Esophagus squamous epithelium (tissue), 5 donors: Measurements from ENCODE around the gene PLIN5. TPM values are rescaled to one million over a fixed set of nuclear protein-coding genes. Genes with fewer than 3 reads are reported as not detected.

ENCODE experiments used
- DNase-seq: peaks from one replicate; lab custom pipeline; 2025; lab: John Stamatoyannopoulos, UW
- H3K27ac ChIP-seq, 4 donors: fragments of 200-600 bp; sonication (generic); one replicate each; pipeline ENCODE4 v1.5.1; 2016 to 2019; ENCODE audit warnings: mild to moderate bottlenecking in 1 of 4
- H3K27me3 ChIP-seq, 4 donors: fragments of 200-600 bp; sonication (generic); 1 replicate in 3 of 4; 2 replicates in 1 of 4; pipeline versions ENCODE4 v1.5.1 to v1.6.0; 2017 to 2021; ENCODE audit warnings: antibody characterized with exemption in 1 of 4
- H3K36me3 ChIP-seq, 3 donors: fragments of 200-600 bp; sonication (generic); one replicate each; pipeline ENCODE4 v1.5.1; 2016 to 2019
- H3K4me1 ChIP-seq, 3 donors: fragments of 200-600 bp; sonication (generic); one replicate each; pipeline ENCODE4 v1.5.1; 2017 to 2019
- H3K4me3 ChIP-seq, 4 donors: fragments of 200-600 bp; sonication (generic); 1 replicate in 3 of 4; 2 replicates in 1 of 4; pipeline ENCODE4 v1.5.1; 2016 to 2019; ENCODE audit warnings: mild to moderate bottlenecking in 2 of 4, moderate library complexity in 1 of 4
- H3K9me3 ChIP-seq, 3 donors: fragments of 200-600 bp; sonication (generic); one replicate each; pipeline ENCODE4 v1.5.1; 2016 to 2019
- POLR2A ChIP-seq, 4 donors: fragments of 450-650 bp; IDR thresholded peaks; one replicate each; pipeline ENCODE4 v1.6.1; 2017; ENCODE audit warnings: antibody characterized with exemption in 4 of 4, mild to moderate bottlenecking in 4 of 4, moderate library complexity in 3 of 4
- WGBS, 2 donors: methylation state at CpG; one replicate each; pipeline ENCODE4 v1.1.5; 2018; 5-methylcytosine and 5-hydroxymethylcytosine counted together
- intact Hi-C: fragments of 100-400 bp; cut with DNase I; formaldehyde crosslinking; loops from one replicate; pipeline ENCODE4 v1.15.0; 2022
- total RNA-seq, 4 donors: library from RNA; depleted of rRNA; stranded (reverse); fragments of >200 nt; gene quantifications; one replicate each; pipeline ENCODE4 v1.1.0, GENCODE V29; 2016
- TF ChIP-seq, protein P1 (sequence below), 6 experiments: fragments of 450-650 bp in 4 of 6; fragments of 200-600 bp in 2 of 6; sonication (generic) in 2 of 6; IDR thresholded peaks; one replicate each; pipeline ENCODE4 v1.5.1; 2016 to 2019; ENCODE audit warnings: antibody characterized with exemption in 6 of 6, mild to moderate bottlenecking in 4 of 6, moderate library complexity in 4 of 6
- donor health status: DM: yes; HTN: yes; CAD: no.

The PLIN5 gene
- total RNA-seq, 4 donors from 2014 or later, result 1.9 to 12.9 (median 5.2) TPM

DNA sequence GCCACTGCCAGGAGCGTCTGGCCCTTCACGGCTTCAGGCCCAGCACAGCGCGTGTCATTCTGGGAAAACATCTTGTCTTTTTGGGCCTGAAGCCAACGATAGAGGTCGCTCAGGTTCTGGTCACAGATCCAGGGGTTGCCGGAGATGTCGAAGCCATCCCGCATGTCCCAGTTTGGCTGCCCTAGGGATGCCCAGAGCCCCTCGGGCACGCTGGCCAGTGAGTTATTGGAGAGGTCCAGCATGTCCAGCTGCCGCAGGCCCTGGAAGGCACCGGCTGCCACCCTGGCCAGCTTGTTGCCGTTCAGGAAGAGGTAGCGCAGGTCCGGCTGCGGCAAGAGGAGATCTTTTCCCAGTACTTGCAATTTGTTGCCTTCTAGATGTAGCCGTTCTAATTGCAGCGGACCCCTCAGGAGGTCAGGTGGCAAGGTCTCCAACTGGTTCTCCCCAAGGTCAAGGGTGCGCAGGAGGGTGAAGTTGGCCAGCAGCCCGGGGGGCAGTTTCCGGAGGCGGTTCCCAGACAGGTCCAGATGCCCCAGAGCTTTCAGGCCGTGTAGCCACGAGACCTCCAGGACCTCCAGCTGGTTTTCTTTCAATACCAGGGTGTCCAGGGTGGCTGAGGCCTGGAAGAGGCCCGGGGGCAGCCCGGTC, 3.1 kb upstream of the PLIN5 start:
- peak overlapping the region in 1 of 4 donors; percentile 18 for H3K4me3 ChIP-seq
- H3K36me3 ChIP-seq, result no peaks in the 10 kb centered on the region
- 84 to 86% methylated on average over 5 to 9 of the region's 27 CpGs for WGBS, 2 donors
- H3K27ac ChIP-seq, result no peak overlapping the region
- peaks cover 14 to 59% (median 24%) of the 10 kb centered on the region in 3 donors for H3K4me1 ChIP-seq
- no peak for DNase-seq
- peaks cover 0 to 47% (median 0%) of the 10 kb centered on the region in 4 donors for H3K27me3 ChIP-seq
- H3K9me3 ChIP-seq, result no peaks in the 10 kb centered on the region
- intact Hi-C loops, result no loop called here
- no peak for TF ChIP-seq POLR2A (IDR thresholded peaks at IDR 0.05)
- TF ChIP-seq, protein P1, sequence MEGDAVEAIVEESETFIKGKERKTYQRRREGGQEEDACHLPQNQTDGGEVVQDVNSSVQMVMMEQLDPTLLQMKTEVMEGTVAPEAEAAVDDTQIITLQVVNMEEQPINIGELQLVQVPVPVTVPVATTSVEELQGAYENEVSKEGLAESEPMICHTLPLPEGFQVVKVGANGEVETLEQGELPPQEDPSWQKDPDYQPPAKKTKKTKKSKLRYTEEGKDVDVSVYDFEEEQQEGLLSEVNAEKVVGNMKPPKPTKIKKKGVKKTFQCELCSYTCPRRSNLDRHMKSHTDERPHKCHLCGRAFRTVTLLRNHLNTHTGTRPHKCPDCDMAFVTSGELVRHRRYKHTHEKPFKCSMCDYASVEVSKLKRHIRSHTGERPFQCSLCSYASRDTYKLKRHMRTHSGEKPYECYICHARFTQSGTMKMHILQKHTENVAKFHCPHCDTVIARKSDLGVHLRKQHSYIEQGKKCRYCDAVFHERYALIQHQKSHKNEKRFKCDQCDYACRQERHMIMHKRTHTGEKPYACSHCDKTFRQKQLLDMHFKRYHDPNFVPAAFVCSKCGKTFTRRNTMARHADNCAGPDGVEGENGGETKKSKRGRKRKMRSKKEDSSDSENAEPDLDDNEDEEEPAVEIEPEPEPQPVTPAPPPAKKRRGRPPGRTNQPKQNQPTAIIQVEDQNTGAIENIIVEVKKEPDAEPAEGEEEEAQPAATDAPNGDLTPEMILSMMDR (IDR thresholded peaks at IDR 0.05), result no peak

DNA sequence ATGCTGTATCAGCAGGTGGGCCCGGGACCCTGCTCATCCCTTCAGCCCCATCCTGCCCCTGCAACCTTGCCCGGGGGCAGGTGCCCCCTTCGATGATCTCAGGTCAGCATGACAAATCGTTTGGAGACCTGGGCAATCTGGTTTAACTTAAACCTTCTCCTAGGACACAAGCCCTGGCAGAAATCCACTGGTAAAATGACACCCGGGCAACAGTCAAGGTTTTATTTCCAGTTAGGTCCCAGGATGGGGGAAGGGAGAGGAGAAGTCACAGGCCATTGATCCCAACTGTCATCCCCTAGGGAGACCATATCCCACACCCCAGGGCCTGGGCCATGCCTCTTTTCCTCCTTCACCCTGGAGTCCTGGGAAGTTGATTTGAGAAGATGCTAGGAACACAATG, 1.8 kb upstream of the PLIN5 start:
- DNase-seq, result no peak
- H3K27me3 ChIP-seq, result peaks cover 0 to 47% (median 0%) of the 10 kb centered on the region in 4 donors
- TF ChIP-seq, protein P1 (IDR thresholded peaks at IDR 0.05), result no peak
- no peak for TF ChIP-seq POLR2A (IDR thresholded peaks at IDR 0.05)
- no peak overlapping the region for H3K27ac ChIP-seq
- intact Hi-C loops, result no loop called here
- no peaks in the 10 kb centered on the region for H3K36me3 ChIP-seq
- 20 to 56% methylated on average over 1 to 2 of the region's 5 CpGs for WGBS, 2 donors
- H3K9me3 ChIP-seq, result no peaks in the 10 kb centered on the region
- H3K4me1 ChIP-seq, result peaks cover 14 to 54% (median 24%) of the 10 kb centered on the region in 3 donors
- no peak overlapping the region for H3K4me3 ChIP-seq

DNA sequence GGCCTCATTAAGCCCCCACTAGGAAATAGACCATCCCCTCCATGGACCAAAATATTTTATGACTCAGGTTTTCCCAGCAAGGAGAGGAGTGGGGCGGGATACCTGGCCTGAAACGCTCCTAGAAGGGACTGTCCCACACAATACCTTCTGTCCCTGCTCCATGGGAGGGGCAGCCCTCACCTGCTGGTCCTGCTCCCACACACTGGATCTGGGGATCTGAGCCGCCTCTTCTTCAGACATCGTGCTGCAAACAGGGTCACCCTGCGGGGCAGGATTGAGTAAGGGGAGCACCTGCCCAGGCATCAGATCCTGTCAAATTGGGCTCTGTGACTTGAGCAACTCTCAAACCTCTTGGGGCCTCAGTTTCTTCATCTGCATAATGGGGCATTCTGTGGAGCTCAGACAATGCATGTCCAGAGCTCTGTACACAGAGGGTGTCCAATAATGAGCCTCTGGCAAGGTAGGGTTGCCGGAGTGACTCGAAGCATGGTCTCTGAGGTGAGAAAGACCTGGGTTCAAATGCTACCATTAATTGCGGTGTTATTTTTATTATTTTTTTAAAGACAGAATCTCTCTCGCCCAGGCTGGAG, 1.1 kb downstream of the PLIN5 start:
- no peak overlapping the region for H3K27ac ChIP-seq
- TF ChIP-seq POLR2A (IDR thresholded peaks at IDR 0.05), result no peak
- TF ChIP-seq, protein P1 (IDR thresholded peaks at IDR 0.05), result no peak
- H3K4me3 ChIP-seq, result no peak overlapping the region
- no peak for DNase-seq
- H3K4me1 ChIP-seq, result peaks cover 8 to 33% (median 17%) of the 10 kb centered on the region in 3 donors
- 79 to 81% methylated on average over 6 of the region's 9 CpGs for WGBS, 2 donors
- H3K9me3 ChIP-seq, result no peaks in the 10 kb centered on the region
- intact Hi-C loops, result no loop called here
- no peaks in the 10 kb centered on the region for H3K36me3 ChIP-seq
- H3K27me3 ChIP-seq, result peaks cover 0 to 31% (median 0%) of the 10 kb centered on the region in 4 donors

DNA sequence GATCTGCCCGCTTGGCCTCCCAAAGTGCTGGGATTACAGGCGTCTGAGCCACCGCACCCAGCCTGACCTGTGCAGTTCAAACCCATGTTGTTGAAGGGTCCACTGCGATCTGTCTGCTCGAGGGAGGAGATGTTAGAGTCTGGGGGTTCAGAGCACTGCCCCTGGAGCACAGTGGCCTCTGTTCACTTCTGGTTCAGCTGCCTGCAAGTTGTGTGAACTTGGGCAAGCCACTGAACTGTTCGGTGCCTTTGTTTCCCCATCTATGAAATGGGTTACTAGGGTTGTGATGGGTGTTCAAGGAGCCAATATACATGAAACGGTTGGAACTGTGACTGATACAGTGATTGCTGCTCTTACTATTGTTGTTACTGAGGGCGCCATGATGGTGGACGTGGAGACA, 1.7 kb downstream of the PLIN5 start:
- DNase-seq, result no peak
- H3K4me1 ChIP-seq, result peaks cover 8 to 28% (median 16%) of the 10 kb centered on the region in 3 donors
- TF ChIP-seq, protein P1 (IDR thresholded peaks at IDR 0.05), result no peak
- no peak for TF ChIP-seq POLR2A (IDR thresholded peaks at IDR 0.05)
- H3K36me3 ChIP-seq, result no peaks in the 10 kb centered on the region
- intact Hi-C loops, result no loop called here
- H3K4me3 ChIP-seq, result no peak overlapping the region
- H3K27ac ChIP-seq, result no peak overlapping the region
- peaks cover 0 to 26% (median 0%) of the 10 kb centered on the region in 4 donors for H3K27me3 ChIP-seq
- H3K9me3 ChIP-seq, result no peaks in the 10 kb centered on the region
- WGBS, 2 donors, result 59 to 64% methylated on average over 4 to 8 of the region's 9 CpGs

DNA sequence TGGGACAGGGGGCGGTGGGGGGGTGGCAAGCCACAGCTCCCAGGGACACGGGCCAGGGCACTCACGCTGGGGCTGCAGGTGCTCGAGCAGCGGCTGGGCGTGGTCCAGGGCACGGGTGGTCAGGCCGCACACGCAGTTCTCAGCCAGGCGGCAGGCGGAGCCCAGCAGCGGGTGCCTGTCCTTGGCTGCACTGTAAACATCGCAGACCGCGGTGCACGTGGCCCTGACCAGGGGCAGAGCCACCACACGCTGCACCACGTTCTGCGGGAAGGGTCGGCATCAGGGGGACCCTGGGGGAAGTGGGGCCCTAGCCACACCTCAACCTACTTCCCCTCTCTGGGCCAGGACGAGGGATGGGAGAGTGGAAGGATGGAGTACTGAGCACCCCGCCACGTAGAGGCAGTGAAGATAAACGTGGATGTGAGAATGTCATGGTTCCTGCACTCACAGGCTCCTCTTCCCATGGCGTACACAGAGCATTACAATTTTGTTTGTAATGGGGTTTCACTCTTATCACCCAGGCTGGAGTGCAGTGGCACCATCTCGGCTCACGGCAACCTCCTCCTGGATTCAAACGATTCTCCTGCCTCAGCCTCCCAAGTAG, 3.4 kb downstream of the PLIN5 start:
- Histone ChIP-seq H3K4me3 (no peak overlapping the region), H3K9me3 (no peaks in the 10 kb centered on the region), H3K4me1 (peaks cover 8 to 16% (median 11%) of the 10 kb centered on the region in 3 donors), H3K36me3 (no peaks in the 10 kb centered on the region), H3K27me3 (peaks cover 0 to 19% (median 0%) of the 10 kb centered on the region in 4 donors), H3K27ac (no peak overlapping the region)
- 23 to 48% methylated on average over 7 to 8 of the region's 28 CpGs for WGBS, 2 donors
- intact Hi-C loops, result no loop called here
- TF ChIP-seq, protein P1 (IDR thresholded peaks at IDR 0.05), result no peak
- TF ChIP-seq POLR2A (IDR thresholded peaks at IDR 0.05), result no peak
- DNase-seq, result no peak
